Stimulated activated CD8-positive, alpha-beta memory T cell treated with anti-CD3 and anti-CD28 coated beads, Interleukin-15, amount 100 ng/mL, for 48 hours (primary cell): ENCODE measurements around the gene CD96.
"Not testable (repeated sequence)": the region's sequence is repeated elsewhere in the genome, so short reads cannot be mapped to it uniquely, and the experiment has no call there.

ENCODE experiments used
- DNase-seq, 2 donors: peaks; one replicate each; pipeline ENCODE4 v3.0.0-alpha.2; 2020; ENCODE audit warnings: low read depth in 2 of 2

Gene CD96

DNA sequence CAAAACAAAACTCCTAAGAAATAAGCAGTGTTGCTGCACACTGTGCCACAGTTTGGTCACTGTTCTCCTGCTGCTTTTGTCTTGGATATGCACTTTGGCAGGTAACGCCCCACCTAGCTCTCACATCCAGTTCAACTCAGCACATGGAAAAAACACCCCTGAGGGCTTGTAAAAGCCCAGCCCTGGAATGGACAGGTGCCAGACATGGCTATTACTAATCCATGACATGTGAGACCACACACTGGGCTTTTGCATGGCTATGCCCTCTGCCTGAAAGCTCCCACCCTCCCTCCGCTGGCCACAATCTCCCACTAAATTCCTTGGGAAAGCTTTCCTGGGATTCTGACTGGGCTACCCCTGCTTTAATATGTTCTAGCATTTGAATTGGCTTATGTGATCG lies 77.8 kb downstream of the CD96 start:
- DNase-seq, result no peak

DNA sequence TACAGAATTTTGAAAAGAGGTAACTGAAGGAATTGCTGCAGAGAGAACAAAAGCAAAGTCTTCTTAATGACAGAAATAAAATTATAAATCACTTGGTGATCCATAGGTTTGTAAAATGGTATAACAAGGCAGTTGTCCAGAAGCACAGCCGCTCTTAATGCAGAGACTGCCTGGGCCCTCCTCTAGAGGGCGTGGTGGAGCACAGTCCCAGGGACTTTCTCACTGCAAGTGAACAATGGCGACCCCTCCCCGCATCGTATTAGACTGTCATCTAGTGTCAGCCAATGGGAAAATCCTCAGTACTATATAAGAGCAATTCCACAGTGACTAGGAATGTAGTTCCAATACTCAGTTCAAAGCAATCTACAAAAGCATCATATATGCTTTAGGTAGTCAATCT lies 79.5 kb downstream of the CD96 start:
- peak in 1 of 2 donors; percentile 40 for DNase-seq

DNA sequence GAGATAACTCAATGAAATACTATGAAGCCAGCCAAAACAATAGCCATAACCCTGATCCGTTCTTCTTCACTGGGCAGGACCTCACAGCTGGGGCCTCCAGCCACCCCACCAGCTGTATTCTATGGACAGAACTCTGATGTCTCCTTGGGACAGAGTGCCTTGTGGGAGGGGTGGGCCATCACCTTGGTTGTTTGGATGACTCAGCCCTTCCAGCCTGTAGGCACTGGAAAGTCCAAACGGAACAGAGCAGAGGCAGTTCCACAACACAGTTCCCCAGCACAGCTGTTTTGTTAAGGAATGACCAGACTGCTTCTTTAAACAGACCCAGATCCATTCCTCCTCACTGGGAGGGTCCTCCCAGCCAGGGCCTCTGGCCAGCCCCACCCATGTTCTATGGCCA lies 85.1 kb downstream of the CD96 start:
- no peak for DNase-seq

DNA sequence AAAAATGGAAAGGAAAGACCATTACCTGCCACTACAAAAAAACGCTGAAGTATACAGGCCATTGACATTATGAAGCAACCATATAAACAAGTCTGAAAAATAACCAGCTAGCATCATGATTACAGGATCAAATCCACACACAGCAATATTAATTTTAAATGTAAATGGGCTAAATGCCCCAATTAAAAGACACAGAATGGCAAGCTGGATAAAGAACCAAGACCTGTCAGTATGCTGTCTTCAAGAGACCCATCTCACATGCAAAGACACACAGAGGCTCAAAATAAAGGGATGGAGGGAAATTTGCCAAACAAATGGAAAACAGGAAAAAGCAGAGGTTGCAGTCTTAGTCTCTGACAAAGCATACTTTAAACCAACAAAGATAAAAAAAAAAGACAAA lies 87.0 kb downstream of the CD96 start:
- DNase-seq, result not testable (repeated sequence)

DNA sequence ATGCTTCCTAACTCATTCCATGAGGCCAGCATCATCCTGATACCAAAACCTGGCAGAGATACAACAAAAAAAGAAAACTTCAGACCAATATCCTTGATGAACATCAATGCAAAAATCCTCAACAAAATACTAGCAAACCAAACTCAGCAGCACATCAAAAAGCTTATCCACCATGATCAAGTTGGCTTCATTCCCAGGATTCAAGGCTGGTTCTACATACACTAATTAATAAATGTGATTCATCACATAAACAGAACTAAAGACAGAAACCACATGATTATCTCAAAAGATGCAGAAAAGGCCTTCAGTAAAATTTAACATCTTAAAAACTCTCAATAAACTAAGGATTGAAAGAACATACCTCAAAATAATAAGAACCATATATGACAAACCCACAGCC lies 88.6 kb downstream of the CD96 start:
- DNase-seq, result not testable (repeated sequence)

DNA sequence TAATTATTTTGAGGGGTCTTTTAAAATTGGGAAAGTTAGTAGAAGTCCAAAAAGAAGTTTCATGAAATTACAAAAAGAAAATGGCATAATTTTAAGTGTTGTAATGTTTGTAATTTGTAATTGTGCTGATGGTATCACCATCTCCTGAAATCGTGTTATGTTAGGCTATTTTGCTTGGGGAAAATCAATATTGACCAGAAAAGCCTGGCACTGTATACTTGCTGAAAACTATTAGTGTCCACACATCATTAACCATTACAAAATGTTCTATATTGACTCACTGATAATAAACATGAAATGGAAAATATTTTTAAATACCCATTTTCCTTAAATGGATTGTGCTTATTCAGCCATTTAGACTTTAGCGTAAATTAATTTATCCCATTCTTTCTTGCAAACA lies 93.4 kb downstream of the CD96 start:
- no peak for DNase-seq

DNA sequence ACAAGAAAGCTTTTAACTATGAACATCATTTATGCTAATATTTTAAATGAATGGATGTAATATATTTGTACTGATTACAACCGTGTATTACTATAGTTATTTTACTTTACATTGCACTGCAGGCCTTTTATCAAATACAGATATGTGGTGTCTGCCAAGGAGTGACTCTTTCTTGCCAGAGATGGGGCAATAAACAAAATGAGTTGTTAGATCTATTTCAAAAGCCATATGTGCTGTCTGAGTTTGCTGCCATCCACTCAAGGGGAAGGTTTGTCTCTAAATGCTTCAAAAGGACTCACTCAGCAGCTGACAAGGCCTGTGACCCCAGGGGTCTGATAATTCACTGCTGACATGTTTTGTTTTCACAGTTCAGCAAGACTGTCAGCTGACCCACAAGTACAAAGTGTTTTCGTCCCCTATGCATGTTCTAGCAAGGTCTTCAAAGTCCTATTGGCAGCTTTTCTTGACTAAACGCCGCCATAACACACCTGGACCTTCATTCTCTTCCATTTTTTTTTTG lies 94.4 kb downstream of the CD96 start:
- no peak for DNase-seq

DNA sequence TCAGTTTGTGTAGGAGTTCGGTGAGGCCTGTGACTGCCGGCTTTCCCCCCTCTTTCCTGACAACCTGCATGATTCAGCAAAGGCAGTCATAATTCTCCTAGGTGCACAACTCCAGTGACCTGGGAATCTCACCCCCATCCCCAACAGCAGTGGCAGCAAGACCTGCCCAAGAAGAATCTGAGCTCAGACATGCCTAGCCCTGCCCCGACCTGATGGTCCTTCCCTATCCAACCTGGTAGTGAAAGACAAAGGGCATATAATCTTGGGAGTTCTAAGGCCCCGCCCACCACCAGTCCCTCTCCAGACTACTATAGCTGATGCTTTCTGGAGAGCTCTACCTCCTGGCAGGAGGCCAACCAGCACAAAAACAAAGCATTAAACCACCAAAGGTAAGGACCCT lies 97.3 kb downstream of the CD96 start:
- DNase-seq, result no peak

DNA sequence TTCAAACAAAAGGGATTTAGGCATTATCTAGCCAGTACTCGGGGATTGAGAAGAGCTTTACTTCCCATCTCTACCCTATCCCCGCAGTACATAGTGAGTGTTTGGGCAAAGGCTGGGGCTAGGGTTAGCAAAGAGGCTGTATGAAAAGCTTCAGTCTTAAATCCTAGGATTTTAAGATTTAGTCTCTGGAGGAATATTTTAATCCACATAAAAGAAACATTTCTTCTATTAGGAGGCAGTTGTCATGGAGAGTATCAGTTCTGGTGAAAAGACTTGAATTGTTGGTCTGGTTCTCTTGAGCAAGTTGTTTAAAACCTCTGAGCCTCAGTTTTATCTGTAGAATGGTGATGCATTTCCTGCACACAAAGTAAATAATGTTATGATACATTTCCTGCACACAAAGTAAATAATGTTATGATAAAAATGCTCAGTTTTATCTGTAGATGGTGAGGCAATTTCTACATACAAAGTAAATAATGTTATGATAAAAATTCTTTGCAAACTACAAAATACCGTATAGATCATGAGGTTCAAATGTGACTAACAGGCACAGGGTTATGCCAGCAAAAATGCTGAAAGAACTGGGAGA lies 107.1 kb downstream of the CD96 start:
- DNase-seq, result no peak

DNA sequence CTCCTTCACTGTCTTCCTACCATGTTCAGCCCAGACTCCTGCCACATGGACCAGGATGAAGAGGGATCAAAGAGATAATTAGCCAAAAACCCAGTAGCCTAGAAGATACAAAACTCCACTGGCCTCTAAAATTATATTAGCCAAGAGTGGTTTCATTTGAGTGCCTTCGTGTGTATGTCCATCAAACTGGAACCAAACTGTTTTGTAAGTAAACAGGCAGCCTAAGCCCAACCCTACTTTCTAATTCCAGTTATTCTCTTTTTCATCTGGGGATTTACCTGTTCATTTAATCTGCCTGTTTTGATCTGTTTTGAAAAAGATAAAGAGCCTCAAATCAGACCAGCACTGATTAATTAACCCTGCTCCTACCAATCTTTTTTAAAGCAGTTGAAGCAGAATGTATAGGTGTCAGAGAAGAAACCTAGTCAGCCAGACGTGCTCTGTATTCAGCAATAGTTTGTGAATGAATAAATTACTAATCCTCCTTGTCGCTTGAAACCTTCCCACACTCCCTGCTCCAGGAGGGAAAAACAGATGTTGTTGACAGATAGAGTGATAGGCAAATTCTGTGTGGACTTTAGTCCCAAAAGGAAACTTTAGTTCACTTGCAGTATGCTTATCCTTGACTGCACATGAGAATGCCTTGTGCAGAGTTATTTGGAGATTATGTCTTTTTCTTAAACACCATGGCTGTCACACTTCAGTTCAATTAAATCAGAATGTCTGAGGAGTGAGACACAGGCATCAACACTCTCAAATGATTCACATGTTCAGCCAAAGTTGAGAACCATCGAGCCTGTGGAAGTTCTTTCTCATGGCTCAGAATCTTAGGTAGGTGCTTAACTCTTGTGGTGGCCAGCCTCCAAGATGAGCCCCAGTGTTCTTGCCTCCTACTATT lies 108.6 kb downstream of the CD96 start:
- no peak for DNase-seq

DNA sequence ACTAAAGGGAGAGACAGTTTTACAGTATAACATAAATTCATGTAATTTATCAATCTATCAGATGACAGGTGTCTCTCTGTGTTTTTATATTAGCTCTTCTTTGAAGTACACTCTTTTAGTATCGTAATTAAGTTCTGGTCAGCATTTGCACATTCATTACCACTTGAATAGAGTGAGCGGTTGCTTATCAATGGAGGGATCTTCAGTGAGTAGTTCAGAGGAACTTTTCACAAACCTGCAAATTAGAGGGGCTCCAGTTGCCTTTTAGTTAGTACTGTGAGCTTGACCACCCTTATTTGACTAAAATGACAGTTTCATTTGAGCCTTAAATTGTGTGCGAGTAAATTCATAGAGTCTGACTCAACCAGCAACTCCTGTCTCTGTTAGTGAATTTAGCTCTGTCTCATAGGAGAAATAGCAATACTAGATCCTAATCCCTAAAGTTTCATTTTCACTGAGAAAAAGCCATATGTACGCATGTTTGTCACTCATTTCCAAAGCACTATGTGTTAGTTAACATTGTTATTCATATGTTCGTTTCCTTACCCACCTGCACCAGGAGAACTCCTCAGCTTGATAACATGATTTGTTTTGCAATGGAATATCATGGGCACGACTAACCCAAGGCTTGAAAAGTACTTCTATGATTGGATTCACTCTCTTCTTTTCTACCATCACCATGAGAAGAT lies 110.6 kb downstream of the CD96 start:
- DNase-seq, result no peak

DNA sequence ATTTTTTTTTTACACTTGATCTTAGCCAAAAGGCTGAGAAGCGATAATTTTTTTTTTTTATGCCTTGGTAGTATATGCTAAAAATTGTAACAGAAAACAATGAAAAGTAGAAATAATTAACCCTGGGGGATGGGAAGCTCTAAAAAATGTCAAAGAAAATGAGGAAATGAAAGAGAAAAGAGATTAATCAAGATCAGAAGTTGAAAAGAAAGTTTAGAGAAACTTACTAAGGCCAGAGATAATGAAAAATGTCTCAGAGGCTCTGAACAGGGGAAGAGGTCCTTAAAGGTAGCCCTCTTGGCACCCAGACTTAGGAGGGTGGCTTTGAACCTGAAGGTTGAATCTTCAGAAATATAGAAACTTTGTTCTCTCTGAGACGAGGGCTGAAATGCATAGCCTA lies 111.8 kb downstream of the CD96 start:
- DNase-seq, result no peak

DNA sequence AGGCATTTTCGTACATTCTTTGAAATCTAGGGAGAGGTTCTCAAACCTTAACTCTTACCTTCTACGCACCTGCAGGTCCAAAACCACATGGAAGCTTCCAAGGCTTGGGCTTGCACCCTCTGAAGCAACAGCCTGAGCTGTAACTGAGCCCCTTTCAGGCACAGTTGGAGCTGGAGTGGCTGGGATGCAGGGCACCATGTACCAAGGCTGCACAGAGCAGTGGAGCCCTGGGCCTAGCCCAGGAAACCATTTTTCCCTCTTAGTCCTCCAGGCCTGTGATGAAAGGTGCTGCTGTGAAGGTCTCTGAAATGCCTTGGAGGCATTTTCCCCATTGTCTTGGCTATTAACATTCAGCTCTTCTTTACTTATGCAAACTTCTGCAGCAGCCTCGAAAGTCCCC lies 120.0 kb downstream of the CD96 start:
- no peak for DNase-seq

DNA sequence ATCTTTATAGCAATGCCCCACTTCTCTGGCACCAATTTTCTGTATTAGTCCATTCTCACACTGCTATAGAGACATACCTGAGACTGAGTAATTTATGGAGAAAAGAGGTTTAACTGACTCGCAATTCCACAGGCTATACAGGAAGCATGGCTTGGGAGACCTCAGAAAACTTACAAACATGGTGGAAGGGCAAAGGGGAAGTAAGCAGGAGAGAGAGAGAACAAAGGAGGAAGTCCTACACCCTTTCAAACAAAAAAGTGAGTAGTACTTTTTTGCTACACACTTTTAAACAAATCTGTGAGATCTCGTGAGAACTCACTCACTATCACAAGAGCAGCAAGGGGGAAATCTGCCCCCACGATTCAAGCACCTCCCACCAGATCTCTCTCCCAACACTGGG lies 120.9 kb downstream of the CD96 start:
- DNase-seq, result no peak

DNA sequence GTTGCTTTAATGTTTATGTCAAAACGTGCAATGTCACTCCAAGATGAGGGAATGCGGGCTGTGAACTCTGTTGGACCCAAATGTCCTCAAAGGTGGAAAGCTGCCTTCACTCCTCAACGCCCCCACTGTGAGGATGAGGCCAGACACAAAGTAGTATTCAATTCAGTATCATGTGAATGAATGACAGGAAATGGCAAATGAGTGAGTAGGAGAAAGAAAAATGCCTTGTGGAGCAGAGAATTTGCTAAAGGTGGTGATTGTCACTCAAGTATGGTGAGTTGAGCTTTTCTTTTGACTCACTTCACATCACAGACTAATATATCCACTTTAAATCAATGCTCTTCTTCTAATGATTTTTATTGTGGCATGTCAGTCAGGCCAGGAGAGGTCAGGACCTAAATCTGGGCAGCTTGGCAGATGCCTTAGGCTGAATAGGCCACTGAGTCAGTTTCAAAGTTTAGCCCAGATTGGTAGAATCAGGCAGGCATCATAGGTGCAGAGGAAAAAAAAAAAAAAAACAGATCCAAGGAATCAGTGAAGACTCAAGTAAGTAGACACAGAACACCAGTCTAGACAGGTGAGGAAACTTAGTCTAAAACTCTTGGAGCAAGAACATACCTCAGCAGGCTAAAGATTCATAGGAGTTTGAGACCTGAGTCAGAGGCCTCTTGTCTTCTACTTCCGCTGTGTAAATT lies 124.2 kb downstream of the CD96 start:
- no peak for DNase-seq

DNA sequence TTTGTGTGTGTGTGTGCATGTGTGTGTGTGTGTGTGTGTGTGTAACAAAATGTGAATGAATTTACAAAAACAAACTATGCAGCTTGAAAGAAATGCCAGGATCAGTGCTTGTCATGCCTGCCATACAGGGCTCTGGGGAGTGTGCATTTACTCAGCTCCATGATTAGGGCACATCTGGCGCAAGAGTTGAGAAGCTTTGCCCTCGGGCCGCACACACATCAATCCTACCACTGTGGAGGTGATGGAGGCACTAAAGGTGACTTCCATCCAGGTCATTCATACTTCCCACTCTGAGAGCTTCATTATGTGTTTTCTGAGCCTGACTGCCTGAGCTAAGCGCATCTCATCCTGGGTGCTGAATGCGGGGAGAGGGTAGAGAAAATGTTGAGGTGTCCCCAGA lies 125.2 kb downstream of the CD96 start:
- no peak for DNase-seq

DNA sequence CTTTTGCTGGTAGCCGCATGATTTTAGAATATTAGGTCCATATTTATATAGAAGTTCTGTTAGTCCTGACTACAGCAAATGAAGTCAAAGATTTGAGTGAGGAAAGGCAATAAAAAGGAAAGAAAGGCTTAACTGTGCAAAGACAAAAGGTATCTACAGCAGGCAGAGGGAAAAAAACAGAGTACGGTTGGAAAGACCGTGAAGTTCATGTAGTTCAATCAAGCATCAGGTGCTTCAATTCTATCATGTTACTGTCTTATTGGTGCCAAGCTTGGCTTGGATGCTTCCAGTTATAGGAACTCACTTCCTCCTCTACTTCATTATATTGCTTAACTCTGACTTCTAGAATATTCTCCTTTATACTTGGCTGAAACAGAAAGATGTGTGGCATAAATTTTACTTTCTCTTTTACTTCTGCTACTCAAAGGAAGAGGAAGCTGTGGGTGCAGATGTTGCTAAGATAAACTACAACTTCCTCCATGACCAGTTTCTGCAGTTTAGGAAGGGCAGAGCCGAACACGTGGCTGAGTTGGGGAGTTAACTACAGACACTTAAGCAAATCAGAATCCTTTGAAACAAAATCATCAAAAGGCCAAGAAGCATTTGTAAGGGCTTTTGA lies 125.7 kb downstream of the CD96 start:
- DNase-seq, result peak; percentile 48 to 53

DNA sequence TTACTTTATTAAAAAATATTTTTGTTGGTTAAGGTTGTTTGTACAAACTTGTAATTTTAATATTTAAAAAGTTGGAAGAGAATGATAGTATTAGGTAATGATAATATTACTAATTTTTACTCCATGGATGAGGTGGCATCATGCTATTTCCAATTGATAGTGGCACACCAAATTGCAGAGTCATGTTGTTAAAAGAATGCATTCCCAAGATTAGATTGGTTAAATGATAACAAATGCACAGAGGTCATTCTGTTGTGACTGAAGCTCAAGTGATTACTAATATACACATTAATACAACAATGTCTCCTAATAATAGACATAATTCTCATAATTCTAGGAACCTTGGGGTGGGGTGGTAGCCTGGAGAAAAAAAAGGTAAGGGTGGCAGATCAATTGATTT lies 126.3 kb downstream of the CD96 start:
- DNase-seq, result no peak

DNA sequence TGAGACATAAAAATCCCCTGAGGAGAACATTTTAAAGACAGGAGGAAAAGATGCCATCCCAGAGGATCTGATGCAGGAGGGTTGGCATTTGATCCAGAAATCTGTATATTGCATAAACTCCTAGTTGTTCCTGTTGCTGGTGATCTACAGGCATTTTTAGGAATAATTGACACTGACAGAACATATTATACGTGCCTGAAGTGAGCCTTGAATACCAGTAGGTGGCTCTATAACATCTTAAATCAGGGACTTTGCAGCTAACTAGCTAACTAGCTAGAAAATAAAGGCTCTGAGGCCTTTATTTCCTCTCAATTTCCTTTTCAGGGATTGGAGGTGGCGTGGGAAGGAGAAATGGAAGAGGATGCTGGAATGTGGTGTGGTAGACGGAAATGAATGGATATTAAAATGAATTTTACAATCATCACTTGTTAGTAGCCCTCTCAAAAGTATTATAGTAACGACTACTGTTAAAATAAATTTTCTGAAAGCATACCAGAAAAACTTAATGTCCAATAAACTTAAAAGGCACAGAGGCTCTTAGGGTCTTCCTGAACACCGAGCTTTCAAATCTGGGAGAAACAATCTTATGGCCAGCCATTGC lies 127.0 kb downstream of the CD96 start:
- DNase-seq, result no peak

DNA sequence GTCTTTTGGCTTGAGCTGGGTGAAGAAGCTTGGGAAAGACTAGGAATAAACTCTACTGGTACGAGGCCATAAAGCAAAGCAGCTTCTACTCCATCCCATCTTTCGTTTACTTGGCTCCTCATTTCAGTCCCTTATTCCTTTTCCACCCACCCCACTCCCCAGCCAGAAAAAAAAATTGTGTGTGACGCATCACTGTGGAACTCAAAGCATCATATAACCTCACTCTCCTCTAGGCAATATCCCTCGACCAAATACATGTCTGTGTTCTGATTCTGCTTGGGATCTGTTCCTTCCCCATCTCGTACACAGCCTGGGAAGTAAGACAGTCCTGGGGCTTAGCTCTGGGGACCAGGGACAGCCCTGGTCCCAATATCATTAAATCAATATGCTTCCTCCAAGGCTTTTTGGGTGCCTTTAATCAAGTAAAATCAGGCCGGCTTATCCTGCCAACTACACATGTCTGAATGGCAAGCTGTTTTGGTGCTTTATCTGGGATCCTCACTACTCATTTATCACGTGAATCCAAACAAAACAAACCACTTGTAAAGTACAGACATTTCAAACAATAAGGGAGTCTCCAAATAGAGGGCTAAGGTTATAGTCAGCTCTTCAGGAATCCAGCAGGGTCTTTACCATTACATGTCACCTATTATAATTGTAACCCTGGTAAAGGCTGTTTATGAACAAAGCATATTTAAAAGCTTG lies 128.1 kb downstream of the CD96 start:
- DNase-seq, result no peak

DNA sequence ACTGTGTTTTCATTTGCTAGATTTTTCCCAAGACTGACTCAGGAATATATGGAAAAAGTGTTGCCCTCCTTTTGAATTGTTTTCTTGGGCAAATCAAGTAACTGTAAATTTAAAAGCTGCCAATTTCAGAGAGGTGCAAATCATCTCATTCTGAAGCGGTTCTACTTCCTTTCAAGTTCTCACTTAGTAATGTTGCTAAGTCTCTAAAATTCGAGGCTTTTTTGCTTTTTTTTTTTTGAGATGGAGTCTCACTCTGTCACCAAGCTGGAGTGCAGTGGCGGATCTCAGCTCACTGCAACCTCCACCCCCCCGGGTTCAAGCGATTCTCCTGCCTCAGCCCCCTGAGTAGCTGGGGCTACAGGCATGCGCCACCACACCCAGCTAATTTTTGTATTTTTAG lies 130.5 kb downstream of the CD96 start:
- DNase-seq, result not testable (repeated sequence)
